ENCODE results near the gene SLC9B1.

The SLC9B1 gene

DNA sequence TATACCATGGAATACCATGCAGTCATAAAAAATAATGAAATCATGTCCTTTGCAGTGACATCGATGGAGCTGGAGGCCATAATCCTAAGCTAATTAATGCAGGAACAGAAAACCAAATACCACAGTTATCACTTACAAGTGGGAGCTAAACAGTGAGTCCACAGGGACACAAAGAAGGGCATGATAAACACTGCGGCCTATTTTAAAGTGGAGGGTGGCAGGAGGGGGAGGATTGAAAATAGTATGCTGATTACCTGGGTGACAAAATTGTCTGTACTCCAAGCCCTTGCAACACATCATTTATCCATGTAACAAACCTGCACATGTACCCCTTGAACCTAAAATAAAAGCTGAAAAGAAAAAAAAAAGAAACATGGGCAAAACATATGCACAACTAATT lies 16.7 kb upstream of the SLC9B1 start:
- no peaks in the 10 kb centered on the region for H3K9me3 ChIP-seq (ENCODE audit: control insufficient read depth, low read length)
- no peak overlapping the region for H3K4me3 ChIP-seq (ENCODE audit: extremely low read depth, insufficient read depth, low read length, poor library complexity, severe bottlenecking)
- H3K4me1 ChIP-seq (ENCODE audit: control insufficient read depth, insufficient read depth, low read length, poor library complexity, severe bottlenecking) = no peaks in the 10 kb centered on the region
- H3K27ac ChIP-seq (ENCODE audit: low read depth, low read length, severe bottlenecking) = no peak overlapping the region
- 100% methylated on average over 1 of the region's 2 CpGs; no CpG with 5 or more reads in 1 of the 2 experiments for WGBS, 2 experiments (ENCODE audit: insufficient coverage in 2 of 2)
- H3K36me3 ChIP-seq (ENCODE audit: control insufficient read depth, insufficient read depth, low read length) = no peaks in the 10 kb centered on the region

GRCh38 chr4:103032574-103032973 lies 13.1 kb upstream of the SLC9B1 start:
- Histone ChIP-seq H3K27ac (ENCODE audit: low read depth, low read length, severe bottlenecking) (no peak overlapping the region), H3K9me3 (ENCODE audit: control insufficient read depth, low read length) (no peaks in the 10 kb centered on the region), H3K4me3 (ENCODE audit: extremely low read depth, insufficient read depth, low read length, poor library complexity, severe bottlenecking) (no peak overlapping the region), H3K36me3 (ENCODE audit: control insufficient read depth, insufficient read depth, low read length) (no peaks in the 10 kb centered on the region), H3K4me1 (ENCODE audit: control insufficient read depth, insufficient read depth, low read length, poor library complexity, severe bottlenecking) (no peaks in the 10 kb centered on the region)
- 40% methylated on average over 1 of the region's 2 CpGs; no CpG with 5 or more reads in 1 of the 2 experiments for WGBS, 2 experiments (ENCODE audit: insufficient coverage in 2 of 2)

DNA sequence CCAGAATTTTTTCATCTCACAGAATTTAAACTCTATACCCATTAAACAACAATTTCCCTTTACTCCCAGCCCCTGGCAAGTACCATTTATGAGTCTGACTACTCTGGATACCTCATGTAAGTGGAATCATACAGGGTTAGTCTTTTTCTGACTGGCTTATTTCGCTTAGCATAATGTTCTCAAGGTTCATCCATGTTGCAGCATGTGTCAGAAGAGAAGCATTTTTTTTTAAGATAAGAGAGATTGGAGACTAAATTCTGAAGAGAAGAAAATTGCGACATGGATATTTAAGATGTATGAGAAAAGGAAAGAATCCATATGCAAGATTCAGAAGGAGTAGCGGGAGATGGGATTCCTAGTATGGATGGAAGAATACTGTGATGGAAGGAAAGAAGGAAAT lies 11.3 kb upstream of the SLC9B1 start:
- Histone ChIP-seq H3K4me3 (ENCODE audit: extremely low read depth, insufficient read depth, low read length, poor library complexity, severe bottlenecking) (no peak overlapping the region), H3K4me1 (ENCODE audit: control insufficient read depth, insufficient read depth, low read length, poor library complexity, severe bottlenecking) (no peaks in the 10 kb centered on the region), H3K36me3 (ENCODE audit: control insufficient read depth, insufficient read depth, low read length) (no peaks in the 10 kb centered on the region), H3K27ac (ENCODE audit: low read depth, low read length, severe bottlenecking) (no peak overlapping the region), H3K9me3 (ENCODE audit: control insufficient read depth, low read length) (no peaks in the 10 kb centered on the region)
- 94 to 97% methylated on average over 2 of the region's 3 CpGs for WGBS, 2 experiments (ENCODE audit: insufficient coverage in 2 of 2)

GRCh38 chr4:103029300-103029699 lies 9.8 kb upstream of the SLC9B1 start:
- H3K4me3 ChIP-seq (ENCODE audit: extremely low read depth, insufficient read depth, low read length, poor library complexity, severe bottlenecking) = no peak overlapping the region
- H3K4me1 ChIP-seq (ENCODE audit: control insufficient read depth, insufficient read depth, low read length, poor library complexity, severe bottlenecking) = no peaks in the 10 kb centered on the region
- no peaks in the 10 kb centered on the region for H3K9me3 ChIP-seq (ENCODE audit: control insufficient read depth, low read length)
- no peaks in the 10 kb centered on the region for H3K36me3 ChIP-seq (ENCODE audit: control insufficient read depth, insufficient read depth, low read length)
- 100% methylated on average over 1 of the region's 1 CpG for WGBS, 2 experiments (ENCODE audit: insufficient coverage in 2 of 2)
- H3K27ac ChIP-seq (ENCODE audit: low read depth, low read length, severe bottlenecking) = no peak overlapping the region

DNA sequence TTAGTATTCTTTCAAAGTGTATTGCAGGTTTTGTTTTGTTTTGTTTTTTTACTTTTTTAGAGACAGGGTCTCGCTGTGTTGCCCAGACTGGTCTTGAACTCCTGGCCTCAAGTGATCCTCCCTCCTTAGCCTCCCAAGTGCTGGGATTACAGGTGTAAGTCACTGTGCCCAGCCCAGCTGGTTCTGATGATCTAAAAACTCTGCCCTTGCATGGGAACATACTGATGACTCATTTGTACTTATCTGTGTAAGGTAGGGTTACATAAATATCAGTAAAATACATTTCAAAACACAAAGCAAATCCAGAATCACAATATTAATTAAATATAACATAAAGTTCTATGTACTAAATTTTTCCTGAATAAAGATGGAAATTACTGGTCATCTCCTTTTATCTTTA lies 7.4 kb upstream of the SLC9B1 start:
- Histone ChIP-seq H3K4me3 (ENCODE audit: extremely low read depth, insufficient read depth, low read length, poor library complexity, severe bottlenecking) (no peak overlapping the region), H3K36me3 (ENCODE audit: control insufficient read depth, insufficient read depth, low read length) (no peaks in the 10 kb centered on the region), H3K27ac (ENCODE audit: low read depth, low read length, severe bottlenecking) (no peak overlapping the region), H3K4me1 (ENCODE audit: control insufficient read depth, insufficient read depth, low read length, poor library complexity, severe bottlenecking) (no peaks in the 10 kb centered on the region), H3K9me3 (ENCODE audit: control insufficient read depth, low read length) (no peaks in the 10 kb centered on the region)
- WGBS, 2 experiments (ENCODE audit: insufficient coverage in 2 of 2) = 100% methylated on average over 1 of the region's 1 CpG

DNA sequence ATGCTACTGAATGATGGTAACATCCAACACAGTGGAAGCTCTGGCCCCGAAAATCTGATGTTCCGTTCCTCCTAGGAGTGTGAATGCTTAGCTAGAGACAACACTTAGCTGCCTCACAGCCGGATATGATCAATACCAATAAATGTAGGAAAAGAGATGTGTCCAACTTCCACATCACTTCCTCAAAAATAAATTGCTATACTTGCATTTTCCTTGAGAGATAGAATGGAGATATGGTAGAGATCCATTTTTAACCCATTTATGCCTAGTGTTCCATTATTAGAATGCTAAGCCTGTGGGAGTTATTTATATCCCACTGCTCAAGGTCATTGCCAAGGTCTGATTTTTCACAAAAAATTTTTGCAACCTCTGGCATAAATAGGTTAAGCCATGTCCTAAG lies 5.5 kb upstream of the SLC9B1 start:
- Histone ChIP-seq H3K4me1 (ENCODE audit: control insufficient read depth, insufficient read depth, low read length, poor library complexity, severe bottlenecking) (no peaks in the 10 kb centered on the region), H3K27ac (ENCODE audit: low read depth, low read length, severe bottlenecking) (no peak overlapping the region), H3K9me3 (ENCODE audit: control insufficient read depth, low read length) (no peaks in the 10 kb centered on the region), H3K36me3 (ENCODE audit: control insufficient read depth, insufficient read depth, low read length) (no peaks in the 10 kb centered on the region), H3K4me3 (ENCODE audit: extremely low read depth, insufficient read depth, low read length, poor library complexity, severe bottlenecking) (no peak overlapping the region)
- WGBS, 2 experiments (ENCODE audit: insufficient coverage in 2 of 2) = 100% methylated on average over 1 of the region's 3 CpGs; no CpG with 5 or more reads in 1 of the 2 experiments

- H3K4me1 ChIP-seq (ENCODE audit: control insufficient read depth, insufficient read depth, low read length, poor library complexity, severe bottlenecking) = no peaks in the 10 kb centered on the region
- no peak overlapping the region for H3K27ac ChIP-seq (ENCODE audit: low read depth, low read length, severe bottlenecking)
- no peak overlapping the region for H3K4me3 ChIP-seq (ENCODE audit: extremely low read depth, insufficient read depth, low read length, poor library complexity, severe bottlenecking)
- H3K36me3 ChIP-seq (ENCODE audit: control insufficient read depth, insufficient read depth, low read length) = no peaks in the 10 kb centered on the region
- H3K9me3 ChIP-seq (ENCODE audit: control insufficient read depth, low read length) = no peaks in the 10 kb centered on the region
- WGBS, 2 experiments (ENCODE audit: insufficient coverage in 2 of 2) = no CpG with 5 or more reads among the region's 2 CpGs
Observed at GRCh38 chr4:103021120-103021519, 1.6 kb upstream of the SLC9B1 start.

- H3K27ac ChIP-seq (ENCODE audit: low read depth, low read length, severe bottlenecking) = peak overlapping the region; percentile 55
- H3K36me3 ChIP-seq (ENCODE audit: control insufficient read depth, insufficient read depth, low read length) = no peaks in the 10 kb centered on the region
- no peaks in the 10 kb centered on the region for H3K9me3 ChIP-seq (ENCODE audit: control insufficient read depth, low read length)
- H3K4me1 ChIP-seq (ENCODE audit: control insufficient read depth, insufficient read depth, low read length, poor library complexity, severe bottlenecking) = no peaks in the 10 kb centered on the region
- H3K4me3 ChIP-seq (ENCODE audit: extremely low read depth, insufficient read depth, low read length, poor library complexity, severe bottlenecking) = peak overlapping the region; percentile 29
- WGBS, 2 experiments (ENCODE audit: insufficient coverage in 2 of 2) = 92 to 100% methylated on average over 2 to 3 of the region's 8 CpGs
Observed at GRCh38 chr4:103018391-103019307, 856 bp downstream of the SLC9B1 start.

DNA sequence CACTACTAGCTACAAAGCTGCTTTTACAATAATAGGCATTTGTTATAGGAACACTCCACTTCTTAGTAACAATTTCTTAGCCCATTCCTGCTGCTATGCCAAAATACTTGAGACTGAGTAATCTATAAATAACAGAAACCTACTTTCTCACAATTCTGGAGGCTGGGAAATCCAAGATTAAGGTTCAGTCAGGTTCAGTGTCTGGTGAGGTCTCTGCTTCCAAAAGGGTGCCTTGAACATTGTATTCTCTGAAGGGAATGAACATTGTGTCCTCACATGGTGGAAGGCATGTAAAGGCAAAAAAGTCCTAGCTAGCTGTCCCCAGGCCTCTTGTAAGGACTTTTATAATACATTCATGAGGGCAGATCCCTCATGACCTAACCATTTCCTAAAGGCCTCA lies 7.0 kb downstream of the SLC9B1 start:
- no peak overlapping the region for H3K27ac ChIP-seq (ENCODE audit: low read depth, low read length, severe bottlenecking)
- H3K36me3 ChIP-seq (ENCODE audit: control insufficient read depth, insufficient read depth, low read length) = no peaks in the 10 kb centered on the region
- no peaks in the 10 kb centered on the region for H3K4me1 ChIP-seq (ENCODE audit: control insufficient read depth, insufficient read depth, low read length, poor library complexity, severe bottlenecking)
- no peaks in the 10 kb centered on the region for H3K9me3 ChIP-seq (ENCODE audit: control insufficient read depth, low read length)
- H3K4me3 ChIP-seq (ENCODE audit: extremely low read depth, insufficient read depth, low read length, poor library complexity, severe bottlenecking) = no peak overlapping the region

DNA sequence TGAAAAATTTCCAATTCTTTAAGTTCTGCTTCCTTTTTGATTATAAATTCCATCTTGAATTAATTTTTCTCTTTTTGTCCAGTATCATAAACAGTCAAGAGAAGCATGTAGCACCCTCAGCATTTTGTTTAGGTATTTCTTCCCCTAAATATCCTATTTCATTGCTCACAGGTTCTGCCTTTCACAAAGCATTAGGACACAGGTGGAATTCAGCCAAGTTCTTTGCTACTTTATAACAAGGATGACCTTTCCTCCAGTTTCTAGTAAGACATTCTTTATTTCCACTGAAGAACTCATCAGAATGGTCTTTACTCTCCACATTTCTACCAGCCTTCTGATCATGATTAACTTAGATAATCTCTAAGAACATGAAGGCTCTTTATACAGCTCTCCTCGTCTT lies 7.4 kb downstream of the SLC9B1 start:
- Histone ChIP-seq H3K4me1 (ENCODE audit: control insufficient read depth, insufficient read depth, low read length, poor library complexity, severe bottlenecking) (no peaks in the 10 kb centered on the region), H3K9me3 (ENCODE audit: control insufficient read depth, low read length) (no peaks in the 10 kb centered on the region), H3K36me3 (ENCODE audit: control insufficient read depth, insufficient read depth, low read length) (no peaks in the 10 kb centered on the region), H3K4me3 (ENCODE audit: extremely low read depth, insufficient read depth, low read length, poor library complexity, severe bottlenecking) (no peak overlapping the region), H3K27ac (ENCODE audit: low read depth, low read length, severe bottlenecking) (no peak overlapping the region)
- 80 to 100% methylated on average over 1 of the region's 1 CpG for WGBS, 2 experiments (ENCODE audit: insufficient coverage in 2 of 2)

DNA sequence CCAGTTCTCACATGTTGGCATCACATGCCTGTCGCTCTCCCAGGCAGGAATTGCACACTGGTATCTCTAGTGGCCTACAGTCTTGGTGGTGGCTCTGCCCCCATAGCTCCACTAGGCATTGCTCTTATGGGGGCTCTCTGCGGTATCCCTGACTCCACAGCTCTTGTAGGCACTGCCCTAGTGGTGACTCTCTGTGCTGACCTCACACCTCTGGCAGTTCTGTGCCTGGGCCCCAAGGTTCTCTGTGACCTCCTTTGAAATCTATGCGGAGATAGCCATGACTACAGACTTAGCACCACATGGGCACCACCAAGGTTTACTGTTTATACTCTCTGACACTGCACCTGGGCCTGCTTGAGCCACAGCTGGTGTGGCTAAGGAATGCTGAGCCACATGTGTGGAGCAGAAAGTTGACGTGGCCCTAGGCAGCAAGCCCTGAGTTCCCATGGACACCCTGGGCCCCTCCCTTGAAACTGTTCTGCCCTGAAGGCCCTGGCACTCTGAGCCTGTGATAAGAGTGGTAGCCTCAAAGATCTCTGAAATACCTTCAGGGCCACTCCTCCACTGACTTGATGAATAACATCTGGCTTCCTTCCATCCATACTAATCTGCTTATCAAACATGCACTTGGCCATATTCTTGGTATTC lies 8.0 kb downstream of the SLC9B1 start:
- Histone ChIP-seq H3K4me1 (ENCODE audit: control insufficient read depth, insufficient read depth, low read length, poor library complexity, severe bottlenecking) (no peaks in the 10 kb centered on the region), H3K9me3 (ENCODE audit: control insufficient read depth, low read length) (no peaks in the 10 kb centered on the region), H3K4me3 (ENCODE audit: extremely low read depth, insufficient read depth, low read length, poor library complexity, severe bottlenecking) (no peak overlapping the region), H3K36me3 (ENCODE audit: control insufficient read depth, insufficient read depth, low read length) (no peaks in the 10 kb centered on the region), H3K27ac (ENCODE audit: low read depth, low read length, severe bottlenecking) (no peak overlapping the region)
- 91 to 96% methylated on average over 3 to 4 of the region's 4 CpGs for WGBS, 2 experiments (ENCODE audit: insufficient coverage in 2 of 2)

Data from mesodermal cell (in vitro differentiated cells).